Medulla oblongata (tissue), 1 donor: ENCODE results near the gene GH2.
"Not testable (repeated sequence)": the region's sequence is repeated elsewhere in the genome, so short reads cannot be mapped to it uniquely, and the experiment has no call there.

Experiments
- DNase-seq: peaks from one replicate; pipeline ENCODE4 v3.0.0-alpha.2; 2015; ENCODE audit errors: extremely low spot score

GH2 gene

DNA sequence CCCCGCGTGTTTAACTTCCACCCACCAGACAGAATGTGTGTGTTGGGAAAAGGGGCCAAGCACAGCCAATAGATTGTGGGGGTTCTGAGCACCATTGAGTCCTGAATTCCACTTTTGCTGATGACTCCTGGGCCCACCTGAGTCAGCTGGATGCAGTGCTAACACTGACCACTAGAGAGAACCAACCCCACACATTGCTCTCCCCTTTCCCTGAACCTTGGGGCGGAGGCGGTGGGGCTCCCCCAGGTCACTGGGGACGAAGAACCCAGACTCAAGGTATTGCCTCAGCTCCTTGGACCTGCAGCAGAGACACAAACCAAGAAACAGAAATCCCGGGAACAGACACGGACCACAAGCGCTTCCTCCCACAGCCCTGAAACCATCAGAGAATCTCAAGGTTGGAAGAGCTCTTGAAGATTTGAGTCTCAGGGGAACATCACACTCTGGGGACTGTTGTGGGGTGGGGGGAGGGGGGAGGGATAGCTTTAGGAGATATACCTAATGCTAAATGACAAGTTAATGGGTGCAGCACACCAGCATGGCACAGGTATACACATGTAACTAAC lies 7.6 kb downstream of the GH2 start:
- not testable (repeated sequence) for DNase-seq

DNA sequence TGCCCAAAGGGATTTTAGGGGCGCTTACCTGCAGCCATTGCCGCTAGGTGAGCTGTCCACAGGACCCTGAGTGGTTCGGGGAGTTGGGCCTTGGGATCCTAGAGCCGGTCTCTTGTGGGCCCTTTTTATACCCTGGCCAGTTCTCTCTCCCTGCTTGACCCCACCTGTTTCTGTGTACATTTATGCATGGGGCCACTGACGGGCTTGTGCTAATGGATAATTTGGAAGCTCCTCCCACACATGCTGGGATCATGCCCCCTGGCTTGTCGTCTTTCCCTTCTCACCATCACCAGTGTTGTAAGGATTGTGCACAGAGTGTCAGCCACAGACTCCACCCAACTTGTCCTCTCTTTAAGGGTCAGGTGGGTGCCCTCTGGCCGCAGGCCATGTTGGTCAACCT lies 8.2 kb downstream of the GH2 start, which contains the start of gene CSH2:
Gene CSH2, minus strand, starts transcription at position 101 of the 400 bp plus-strand sequence. Its CDS starts 63 bp downstream, at position 38.
- not testable (repeated sequence) for DNase-seq

DNA sequence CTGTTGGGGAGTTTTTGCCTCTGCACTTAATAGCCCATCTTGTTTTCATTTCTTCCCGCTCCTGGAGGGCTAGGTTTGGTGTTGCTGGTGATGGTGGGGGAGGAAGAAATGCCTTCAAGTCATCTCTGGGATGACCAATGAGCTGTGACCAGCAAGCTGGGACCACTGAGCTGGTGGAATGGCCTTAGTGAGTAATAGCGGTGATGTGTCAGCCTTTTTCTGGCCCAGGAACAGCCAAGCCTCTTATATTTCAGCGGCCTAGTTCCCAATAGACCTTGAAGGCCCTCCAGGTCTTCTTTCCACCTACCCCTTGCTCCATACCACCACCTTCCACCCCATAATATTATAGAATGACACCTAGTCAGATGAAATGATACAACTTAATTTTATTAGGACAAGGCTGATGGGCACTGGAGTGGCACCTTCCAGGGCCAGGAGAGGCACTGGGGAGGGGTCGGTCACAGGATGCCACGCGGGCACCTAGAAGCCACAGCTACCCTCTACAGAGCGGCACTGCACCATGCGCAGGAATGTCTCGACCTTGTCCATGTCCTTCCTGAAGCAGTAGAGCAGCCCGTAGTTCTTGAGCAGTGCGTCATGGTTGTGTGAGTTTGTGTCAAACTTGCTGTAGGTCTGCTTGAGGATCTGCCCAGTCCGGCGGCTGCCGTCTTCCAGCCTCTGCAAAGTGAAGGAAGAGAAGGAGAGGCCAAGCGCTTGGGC lies 9.9 kb downstream of the GH2 start:
- DNase-seq = not testable (repeated sequence)

- DNase-seq = not testable (repeated sequence)
Observed at GRCh38 chr17:63870292-63870665, 11.5 kb downstream of the GH2 start.

GRCh38 chr17:63869491-63870291 lies 12.1 kb downstream of the GH2 start:
- DNase-seq = not testable (repeated sequence)

GRCh38 chr17:63866625-63867024 lies 15.1 kb downstream of the GH2 start:
- DNase-seq = not testable (repeated sequence)

- DNase-seq = no peak
Observed at GRCh38 chr17:63859257-63859656, 22.5 kb downstream of the GH2 start.

- not testable (repeated sequence) for DNase-seq
Observed at GRCh38 chr17:63856425-63856824, 25.3 kb downstream of the GH2 start.

DNA sequence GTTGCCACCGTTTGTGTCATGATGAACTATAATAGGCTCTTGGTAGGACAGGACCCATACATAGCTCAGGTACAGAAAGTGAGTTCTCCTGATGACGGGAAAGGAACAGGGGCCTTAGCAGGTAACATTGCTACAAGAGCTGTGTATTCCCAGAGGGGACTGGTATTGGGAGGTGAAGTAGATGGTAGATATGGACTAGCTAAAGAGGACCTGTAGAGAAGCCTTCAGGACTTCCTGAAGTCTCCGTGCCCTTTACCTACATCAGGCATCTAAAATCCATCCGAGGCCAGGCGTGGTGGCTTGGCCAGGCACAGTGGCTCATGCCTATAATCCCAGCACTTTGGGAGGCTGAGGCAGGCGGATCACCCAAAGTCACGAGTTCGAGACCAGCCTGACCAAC lies 26.6 kb downstream of the GH2 start:
- DNase-seq = no peak

- no peak for DNase-seq
Observed at GRCh38 chr17:63854709-63855108, 27.0 kb downstream of the GH2 start.

- DNase-seq = no peak
Observed at GRCh38 chr17:63853260-63853659, 28.5 kb downstream of the GH2 start.

- DNase-seq = no peak
Observed at GRCh38 chr17:63850401-63850800, 31.3 kb downstream of the GH2 start.

GRCh38 chr17:63848834-63849689 lies 32.7 kb downstream of the GH2 start:
- DNase-seq = peak; percentile 94

DNA sequence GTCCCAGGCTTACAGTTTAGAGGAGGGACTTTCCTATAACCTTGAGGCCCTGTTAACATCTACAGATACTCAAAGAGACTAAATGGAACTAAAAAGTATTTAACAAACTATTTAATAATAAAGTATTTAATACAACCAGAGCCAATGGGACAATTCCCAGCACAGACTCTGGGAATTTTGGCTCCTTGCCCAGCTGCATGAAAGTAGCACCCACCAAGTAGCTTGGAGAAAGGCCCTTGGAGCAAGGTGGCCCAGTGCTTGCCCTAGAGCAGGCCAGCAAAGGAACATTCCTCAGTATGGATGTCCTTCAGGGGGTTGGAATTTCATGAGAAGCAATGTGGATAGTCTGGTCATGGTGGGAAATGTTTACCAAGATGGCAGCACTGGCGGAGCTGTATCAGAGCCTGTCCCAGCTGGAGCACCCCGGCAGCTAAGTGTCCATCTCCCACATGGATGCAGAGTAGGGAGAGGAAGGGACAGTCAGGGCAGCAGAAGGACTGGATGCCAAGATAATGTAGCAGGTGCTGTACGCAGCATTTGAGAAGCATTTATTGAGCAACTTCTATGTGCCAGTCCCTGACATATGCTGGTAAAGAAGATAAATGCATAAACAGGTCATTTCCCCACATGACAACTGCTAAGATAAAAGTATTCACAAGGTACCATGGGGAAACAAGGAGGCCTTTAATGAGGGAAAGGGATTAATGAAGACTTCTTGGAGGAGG lies 34.1 kb downstream of the GH2 start:
- no peak for DNase-seq

GRCh38 chr17:63845509-63845908 lies 36.2 kb downstream of the GH2 start:
- no peak for DNase-seq

DNA sequence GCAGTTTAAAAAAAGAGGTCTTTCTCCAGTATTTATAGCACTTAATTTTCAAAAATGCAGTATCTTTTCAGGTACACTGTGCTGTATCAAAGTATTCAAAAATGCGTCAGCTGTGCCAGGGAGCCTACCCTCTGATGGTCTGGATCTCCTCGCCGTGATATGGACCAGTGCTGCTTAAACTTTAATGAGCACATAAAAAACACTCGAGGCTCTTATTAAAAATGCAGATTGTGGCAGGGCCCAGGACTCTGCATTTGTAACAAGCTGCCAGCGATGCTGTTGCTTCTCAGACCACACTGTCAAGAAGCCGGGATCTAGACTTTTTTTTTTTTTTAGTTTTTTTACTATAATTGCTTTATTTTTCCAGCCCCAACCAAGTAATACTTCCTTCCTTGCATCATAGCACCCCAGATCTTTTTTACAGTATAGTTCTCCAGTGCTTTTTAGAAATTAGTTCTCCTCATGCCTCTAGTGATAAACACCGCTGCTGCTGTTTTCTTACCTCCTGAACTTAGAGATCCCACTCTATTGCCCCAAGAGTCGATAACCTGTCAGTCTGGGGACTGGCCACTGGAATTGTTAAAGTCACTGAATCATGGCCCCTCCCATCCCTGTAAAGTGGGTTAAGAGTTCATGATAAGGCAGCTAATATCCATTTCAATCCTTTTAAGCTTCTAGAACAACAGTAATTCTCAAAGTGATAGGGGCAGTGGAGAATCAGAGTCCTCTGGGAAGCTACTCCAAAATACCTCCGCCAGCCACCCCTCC lies 37.6 kb downstream of the GH2 start:
- DNase-seq = no peak

- peak; percentile 58 for DNase-seq
Observed at GRCh38 chr17:63843387-63843888, 38.3 kb downstream of the GH2 start.

DNA sequence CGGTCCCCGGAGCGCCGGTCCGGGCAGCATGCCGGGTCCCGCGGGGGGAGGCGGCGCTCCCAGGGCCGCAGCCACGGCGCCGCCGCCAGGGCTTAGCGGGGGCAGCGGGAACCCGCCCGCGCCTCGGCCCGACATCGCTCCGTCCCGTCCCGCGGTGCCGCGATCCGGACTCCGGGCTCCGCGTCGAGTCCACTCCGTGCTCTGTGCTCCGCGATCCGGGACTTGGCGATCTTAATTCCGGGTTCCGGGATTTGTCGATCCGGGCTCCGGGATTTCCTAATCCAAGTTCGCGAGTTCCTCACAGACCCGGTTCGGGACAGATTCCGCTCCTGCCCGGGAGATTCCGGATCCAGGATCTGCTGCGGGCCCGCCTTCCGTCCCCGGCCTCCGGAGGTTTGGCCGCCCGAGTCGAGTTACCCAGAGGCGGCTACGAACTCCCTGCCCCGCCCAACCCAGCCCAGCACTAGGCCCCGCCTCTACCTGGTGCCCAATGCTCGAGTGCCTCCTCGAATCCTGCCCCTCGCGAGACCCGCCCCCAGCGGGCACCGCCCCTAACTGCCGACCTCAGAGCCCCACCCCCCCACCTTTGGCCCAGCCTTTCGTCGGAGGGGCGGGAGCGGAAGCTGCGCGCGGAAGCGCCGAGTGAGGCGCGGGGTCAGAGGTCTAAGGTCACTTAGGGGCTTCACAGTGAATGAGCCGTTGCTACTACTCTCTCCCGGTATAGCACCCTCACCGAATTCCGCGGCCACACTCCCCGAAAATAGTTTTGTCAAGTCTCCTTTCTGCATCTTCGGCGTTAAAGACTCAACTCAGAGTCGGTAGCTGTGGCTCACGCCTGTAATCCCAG lies 39.0 kb downstream of the GH2 start, which contains the start of gene SMARCD2:
Gene SMARCD2, minus strand, starts transcription at position 146 of the 847 bp plus-strand sequence. Its CDS starts 11 bp downstream, at position 135.
- peak; percentile 98 for DNase-seq

DNA sequence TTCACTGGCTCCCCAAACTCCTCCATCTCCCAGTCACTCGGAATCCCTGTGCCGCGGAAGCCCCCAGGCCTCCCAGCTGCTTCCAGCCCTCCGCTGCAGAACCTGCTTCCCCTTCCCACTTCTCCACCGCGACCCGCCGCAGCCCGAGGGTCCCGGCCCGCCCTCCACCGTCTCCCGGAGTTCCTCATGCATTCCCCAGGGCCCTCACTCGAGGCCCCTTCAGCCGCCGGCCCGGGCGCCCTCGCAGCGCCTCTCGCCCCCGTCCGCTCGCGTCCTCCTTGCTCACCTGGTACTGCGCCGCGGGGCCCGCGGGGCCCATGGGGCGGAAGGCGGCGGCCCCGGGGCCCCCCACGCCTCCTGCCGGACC lies 39.6 kb downstream of the GH2 start:
- no peak for DNase-seq
